Vagina (tissue), 2 donors: ENCODE data around the gene CFB. TPM values are rescaled to one million over a fixed set of nuclear protein-coding genes. Genes with fewer than 3 reads are reported as not detected.
"Not testable (repeated sequence)": the region's sequence is repeated elsewhere in the genome, so short reads cannot be mapped to it uniquely, and the experiment has no call there.

Experiments used
- DNase-seq, 2 donors: peaks; one replicate each; pipeline ENCODE4 v3.0.0-alpha.2; 2017; ENCODE audit errors: extremely low spot score in 2 of 2
- H3K27ac ChIP-seq: fragments of 200-600 bp; sonication (generic); one replicate; pipeline ENCODE4 v1.5.1; 2019
- H3K27me3 ChIP-seq: fragments of 200-600 bp; sonication (generic); one replicate; pipeline ENCODE4 v1.5.1; 2019
- H3K36me3 ChIP-seq, 2 donors: fragments of 200-600 bp; sonication (generic); one replicate each; pipeline ENCODE4 v1.5.1; 2017 to 2019
- H3K4me1 ChIP-seq: fragments of 200-600 bp; sonication (generic); one replicate; pipeline ENCODE4 v1.5.1; 2019
- H3K4me3 ChIP-seq, 2 donors: fragments of 200-600 bp; sonication (generic); 1 replicate in 1 of 2; 2 replicates in 1 of 2; pipeline ENCODE4 v1.5.1; 2016 to 2019
- H3K9me3 ChIP-seq: fragments of 200-600 bp; sonication (generic); one replicate; pipeline ENCODE4 v1.5.1; 2019
- intact Hi-C: fragments of 100-400 bp; cut with DNase I; formaldehyde crosslinking; loops from one replicate; pipeline ENCODE4 v1.15.1; 2023
- microRNA counts, 2 donors: library from miRNA; unstranded; fragments of <30 nt; microRNA quantifications; one replicate each; lab custom pipeline; 2016 to 2017
- microRNA-seq: library from miRNA; unstranded; fragments of <30 nt; microRNA quantifications from one replicate; pipeline ENCODE4, GENCODE V29; 2017; ENCODE audit warnings: borderline number of aligned reads, borderline replicate concordance
- small RNA-seq: library from RNA; depleted of rRNA; stranded (forward); fragments of <200 nt; gene quantifications from one replicate; pipeline ENCODE3, GENCODE V24; 2016
- total RNA-seq: library from RNA; depleted of rRNA; stranded (reverse); fragments of >200 nt; gene quantifications from one replicate; pipeline ENCODE4 v1.2.3, GENCODE V29; 2016

CFB gene
- total RNA-seq, 1 donor from 2014 or later, result 9.6 TPM

- H3K9me3 ChIP-seq, DNase-seq, intact Hi-C loops, H3K27me3 ChIP-seq, H3K4me1 ChIP-seq, H3K27ac ChIP-seq, H3K4me3 ChIP-seq, H3K36me3 ChIP-seq: not testable (repeated sequence)
Observed at GRCh38 chr6:31989363-31989762, 43.5 kb downstream of the CFB start.

- H3K9me3 ChIP-seq, H3K27me3 ChIP-seq, H3K36me3 ChIP-seq, DNase-seq, intact Hi-C loops, H3K4me1 ChIP-seq, H3K27ac ChIP-seq, H3K4me3 ChIP-seq: not testable (repeated sequence)
Observed at GRCh38 chr6:31994421-31994820, 48.5 kb downstream of the CFB start.

- H3K9me3 ChIP-seq, DNase-seq, H3K27me3 ChIP-seq, H3K4me1 ChIP-seq, intact Hi-C loops, H3K36me3 ChIP-seq, H3K27ac ChIP-seq, H3K4me3 ChIP-seq: not testable (repeated sequence)
Observed at GRCh38 chr6:31996385-31996784, 50.5 kb downstream of the CFB start.

MicroRNAs encoded within 50 kb of the gene (microRNA counts, 767-probe panel; counts per million panel counts)
- 238 to 261 counts per million in 2 donors for microRNA hsa-miR-1236 (lab: Ali Mortazavi, UCI)

Small RNA genes within 50 kb of the gene (microRNA-seq; reads per million reads assigned to microRNA genes)
- gene MIR1236, result not detected

Small RNA genes within 50 kb of the gene (small RNA-seq; reads per million reads assigned to genes)
- not detected for gene AL645922.1

Other genes with a start within 250 kb of the CFB start
- 53.0 TPM for gene ABHD16A, start 242.8 kb upstream of the CFB start, total RNA-seq
- gene LY6G6F, start 239.2 kb upstream of the CFB start, total RNA-seq, result not detected
- gene LY6G6D, start 230.7 kb upstream of the CFB start, total RNA-seq, result not detected
- not detected for gene LY6G6C, start 224.3 kb upstream of the CFB start, total RNA-seq
- not detected for gene MPIG6B, start 222.7 kb upstream of the CFB start, total RNA-seq
- 108 TPM for gene DDAH2, start 216.8 kb upstream of the CFB start, total RNA-seq
- gene CLIC1, start 209.6 kb upstream of the CFB start, total RNA-seq, result 250 TPM
- 11.0 TPM for gene MSH5, start 206.1 kb upstream of the CFB start, total RNA-seq
- gene SAPCD1, start 183.4 kb upstream of the CFB start, total RNA-seq, result not detected
- gene VWA7, start 168.8 kb upstream of the CFB start, total RNA-seq, result 0.74 TPM
- 39.8 TPM for gene VARS1, start 150.3 kb upstream of the CFB start, total RNA-seq
- gene LSM2, start 139.1 kb upstream of the CFB start, total RNA-seq, result 51.6 TPM
- gene HSPA1L, start 130.8 kb upstream of the CFB start, total RNA-seq, result 0.98 TPM
- gene HSPA1A, start 130.6 kb upstream of the CFB start, total RNA-seq, result 345 TPM
- gene HSPA1B, start 118.4 kb upstream of the CFB start, total RNA-seq, result 466 TPM
- gene NEU1, start 83.3 kb upstream of the CFB start, total RNA-seq, result 26.0 TPM
- 5.9 TPM for gene SLC44A4, start 67.1 kb upstream of the CFB start, total RNA-seq
- 45.2 TPM for gene EHMT2, start 48.4 kb upstream of the CFB start, total RNA-seq
- 1.7 TPM for gene ZBTB12, start 44.0 kb upstream of the CFB start, total RNA-seq
- 2.9 TPM for gene C2, start 18.4 kb upstream of the CFB start, total RNA-seq
- 100 TPM for gene NELFE, start 12.9 kb downstream of the CFB start, total RNA-seq
- gene SKIC2, start 13.1 kb downstream of the CFB start, total RNA-seq, result 35.4 TPM
- 15.5 TPM for gene DXO, start 26.0 kb downstream of the CFB start, total RNA-seq
- 31.4 TPM for gene C4A, start 36.0 kb downstream of the CFB start, total RNA-seq
- gene C4B, start 68.7 kb downstream of the CFB start, total RNA-seq, result 23.1 TPM
- 9.3 TPM for gene CYP21A2, start 92.3 kb downstream of the CFB start, total RNA-seq
- gene TNXB, start 163.2 kb downstream of the CFB start, total RNA-seq, result 207 TPM
- gene ATF6B, start 182.2 kb downstream of the CFB start, total RNA-seq, result 76.6 TPM
- gene FKBPL, start 184.2 kb downstream of the CFB start, total RNA-seq, result 2.7 TPM
- gene PRRT1, start 205.8 kb downstream of the CFB start, total RNA-seq, result 8.8 TPM
- gene PPT2, start 208.0 kb downstream of the CFB start, total RNA-seq, result 31.9 TPM
- gene EGFL8, start 218.5 kb downstream of the CFB start, total RNA-seq, result 13.3 TPM
- 35.1 TPM for gene AGPAT1, start 230.0 kb downstream of the CFB start, total RNA-seq
- 48.4 TPM for gene RNF5, start 232.3 kb downstream of the CFB start, total RNA-seq
- gene AGER, start 238.2 kb downstream of the CFB start, total RNA-seq, result 8.1 TPM
- gene PBX2, start 244.1 kb downstream of the CFB start, total RNA-seq, result 49.4 TPM
- 16.2 TPM for gene GPSM3, start 246.5 kb downstream of the CFB start, total RNA-seq